Neutrophil (primary cell): Measurements from ENCODE around the gene ABCG8.

Experiments
- H3K27ac ChIP-seq: fragments of 200-600 bp; sonication (generic); 2 replicates; pipeline ENCODE4 v1.5.1; 2016; ENCODE audit warnings: mild to moderate bottlenecking, moderate library complexity
- H3K27me3 ChIP-seq: fragments of 200-600 bp; sonication (generic); 2 replicates; pipeline ENCODE4 v1.6.0; 2016; ENCODE audit warnings: mild to moderate bottlenecking
- H3K36me3 ChIP-seq: fragments of 200-600 bp; sonication (generic); 2 replicates; pipeline ENCODE4 v1.5.1; 2017
- H3K4me1 ChIP-seq, 2 experiments: fragments of 200-600 bp in 1 of 2; sonication (generic) in 1 of 2; 1 replicate in 1 of 2; 2 replicates in 1 of 2; pipeline versions ENCODE4 v1.5.1 to v1.6.1; 2013 to 2016; ENCODE audit warnings: low read depth in 1 of 2, low read length in 1 of 2, mild to moderate bottlenecking in 1 of 2, moderate library complexity in 1 of 2; ENCODE audit not compliant: control insufficient read depth in 1 of 2, insufficient read depth in 1 of 2
- H3K4me3 ChIP-seq, 2 experiments: fragments of 200-600 bp in 1 of 2; sonication (generic) in 1 of 2; 1 replicate in 1 of 2; 2 replicates in 1 of 2; pipeline ENCODE4 v1.5.1; 2013 to 2016; ENCODE audit warnings: low read depth in 1 of 2, low read length in 1 of 2, mild to moderate bottlenecking in 1 of 2, moderate library complexity in 1 of 2
- H3K9me3 ChIP-seq: fragments of 200-600 bp; sonication (generic); 2 replicates; pipeline ENCODE4 v1.5.1; 2016
- TF ChIP-seq, protein P1 (sequence below): fragments of 200-600 bp; sonication (generic); IDR thresholded peaks from 2 replicates; pipeline ENCODE4 v1.5.1; 2016; ENCODE audit warnings: antibody characterized with exemption

The ABCG8 gene

GRCh38 chr2:43819491-43820163, 19.1 kb upstream of the ABCG8 start:
- no peaks in the 10 kb centered on the region for H3K36me3 ChIP-seq
- peaks cover 20 to 26% of the 10 kb centered on the region in 2 experiments for H3K4me1 ChIP-seq
- TF ChIP-seq, protein P1, sequence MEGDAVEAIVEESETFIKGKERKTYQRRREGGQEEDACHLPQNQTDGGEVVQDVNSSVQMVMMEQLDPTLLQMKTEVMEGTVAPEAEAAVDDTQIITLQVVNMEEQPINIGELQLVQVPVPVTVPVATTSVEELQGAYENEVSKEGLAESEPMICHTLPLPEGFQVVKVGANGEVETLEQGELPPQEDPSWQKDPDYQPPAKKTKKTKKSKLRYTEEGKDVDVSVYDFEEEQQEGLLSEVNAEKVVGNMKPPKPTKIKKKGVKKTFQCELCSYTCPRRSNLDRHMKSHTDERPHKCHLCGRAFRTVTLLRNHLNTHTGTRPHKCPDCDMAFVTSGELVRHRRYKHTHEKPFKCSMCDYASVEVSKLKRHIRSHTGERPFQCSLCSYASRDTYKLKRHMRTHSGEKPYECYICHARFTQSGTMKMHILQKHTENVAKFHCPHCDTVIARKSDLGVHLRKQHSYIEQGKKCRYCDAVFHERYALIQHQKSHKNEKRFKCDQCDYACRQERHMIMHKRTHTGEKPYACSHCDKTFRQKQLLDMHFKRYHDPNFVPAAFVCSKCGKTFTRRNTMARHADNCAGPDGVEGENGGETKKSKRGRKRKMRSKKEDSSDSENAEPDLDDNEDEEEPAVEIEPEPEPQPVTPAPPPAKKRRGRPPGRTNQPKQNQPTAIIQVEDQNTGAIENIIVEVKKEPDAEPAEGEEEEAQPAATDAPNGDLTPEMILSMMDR: no peak
- no peaks in the 10 kb centered on the region for H3K9me3 ChIP-seq
- no peak overlapping the region for H3K4me3 ChIP-seq
- no peaks in the 10 kb centered on the region for H3K27me3 ChIP-seq
- H3K27ac ChIP-seq: no peak overlapping the region

GRCh38 chr2:43822839-43823238, 15.9 kb upstream of the ABCG8 start:
- Histone ChIP-seq H3K36me3 (no peaks in the 10 kb centered on the region), H3K4me1 (peaks cover 20 to 26% of the 10 kb centered on the region in 2 experiments), H3K27ac (peak overlapping the region; percentile 61), H3K9me3 (no peaks in the 10 kb centered on the region), H3K4me3 (no peak overlapping the region), H3K27me3 (no peaks in the 10 kb centered on the region)
- TF ChIP-seq, protein P1: no peak

DNA sequence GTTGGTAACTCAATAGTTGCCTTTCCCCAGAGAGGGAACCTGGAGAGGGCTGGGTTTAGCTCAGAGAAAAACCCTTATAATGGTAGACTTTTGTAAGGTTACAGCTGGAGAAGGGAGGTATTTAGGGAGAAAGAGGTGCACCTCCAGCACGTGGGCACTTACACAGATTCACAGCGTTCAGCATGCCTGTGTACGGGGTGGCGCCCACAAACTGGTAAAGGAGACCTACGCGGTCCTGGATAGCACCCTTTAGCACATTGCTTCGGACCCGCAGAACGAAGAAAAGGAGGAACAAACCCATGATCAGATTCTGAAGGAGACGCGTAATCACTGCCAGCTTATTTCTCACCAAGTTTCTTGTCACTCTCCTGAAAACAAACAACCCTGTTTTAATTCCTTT, 15.0 kb upstream of the ABCG8 start:
- H3K4me1 ChIP-seq: peaks cover 20 to 26% of the 10 kb centered on the region in 2 experiments
- H3K27ac ChIP-seq: no peak overlapping the region
- no peaks in the 10 kb centered on the region for H3K9me3 ChIP-seq
- no peaks in the 10 kb centered on the region for H3K27me3 ChIP-seq
- TF ChIP-seq, protein P1: no peak
- H3K4me3 ChIP-seq: no peak overlapping the region
- no peaks in the 10 kb centered on the region for H3K36me3 ChIP-seq

DNA sequence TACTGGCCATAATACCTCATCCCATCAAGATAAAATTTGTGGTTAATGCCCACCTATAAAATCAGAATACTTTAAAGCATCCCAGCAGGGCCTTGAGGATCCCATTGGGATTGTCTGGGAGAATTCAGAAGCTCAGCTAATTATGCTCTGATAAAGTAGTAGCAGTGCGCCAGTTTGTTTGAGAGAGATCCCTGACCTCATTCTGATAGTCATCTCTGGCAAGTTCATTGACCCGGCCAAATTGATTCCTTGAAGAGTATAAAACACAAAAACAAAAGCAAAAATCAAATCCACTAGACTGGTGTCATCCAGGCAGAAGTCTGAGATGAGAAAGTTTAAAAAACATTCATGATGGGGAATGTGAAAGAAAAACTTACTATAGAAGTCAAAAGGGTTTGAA, 14.3 kb upstream of the ABCG8 start:
- H3K27me3 ChIP-seq: peaks cover 6% of the 10 kb centered on the region
- TF ChIP-seq, protein P1: no peak
- H3K4me3 ChIP-seq: no peak overlapping the region
- H3K4me1 ChIP-seq: peaks cover 20 to 26% of the 10 kb centered on the region in 2 experiments
- no peaks in the 10 kb centered on the region for H3K9me3 ChIP-seq
- no peaks in the 10 kb centered on the region for H3K36me3 ChIP-seq
- H3K27ac ChIP-seq: no peak overlapping the region

DNA sequence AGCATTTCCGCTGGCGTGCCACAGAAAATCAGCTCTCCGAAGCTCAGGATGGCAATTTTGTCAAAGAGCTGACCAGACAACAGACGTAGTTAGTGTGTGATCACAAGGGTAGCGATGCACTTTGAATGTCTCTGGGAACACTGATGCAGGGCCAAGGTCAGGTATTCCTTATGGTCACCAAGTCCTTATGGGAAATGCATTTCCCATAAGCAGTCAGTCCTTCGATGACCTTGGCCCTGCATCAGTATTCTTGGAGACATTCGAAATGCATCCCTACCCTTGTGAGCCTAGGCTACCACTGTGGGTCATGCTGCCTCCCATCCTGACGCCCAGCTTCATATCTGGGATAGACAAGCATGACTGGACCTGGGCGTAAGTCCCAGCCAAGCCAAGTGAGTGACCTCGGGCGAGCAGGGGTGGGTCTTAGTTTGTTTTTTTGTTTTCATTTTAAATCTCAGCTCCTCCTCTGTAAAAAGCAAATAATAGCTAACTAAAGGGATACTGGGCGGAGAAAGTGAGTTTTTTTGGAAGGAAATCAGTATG, 13.7 kb upstream of the ABCG8 start:
- TF ChIP-seq, protein P1: no peak
- no peak overlapping the region for H3K27ac ChIP-seq
- no peaks in the 10 kb centered on the region for H3K9me3 ChIP-seq
- H3K27me3 ChIP-seq: peaks cover 11% of the 10 kb centered on the region
- H3K36me3 ChIP-seq: no peaks in the 10 kb centered on the region
- peaks cover 20 to 26% of the 10 kb centered on the region in 2 experiments for H3K4me1 ChIP-seq
- no peak overlapping the region for H3K4me3 ChIP-seq
